Measurements from ENCODE around the gene APOBEC3H. TPM values are rescaled to one million over a fixed set of nuclear protein-coding genes. Genes with fewer than 3 reads are reported as not detected.

APOBEC3H gene
- total and polyA plus RNA-seq, 4 donors: 0.57 to 1.2 TPM; not detected in 2

- H3K27me3 ChIP-seq (ENCODE audit: control insufficient read depth in 3 of 3, insufficient read depth in 3 of 3, low read length in 2 of 3): peaks cover 0 to 27% (median 20%) of the 10 kb centered on the region in 3 donors
- no peak for DNase-seq
- peaks cover 0 to 14% (median 0%) of the 10 kb centered on the region in 5 donors for H3K4me1 ChIP-seq (ENCODE audit: control insufficient read depth in 5 of 5, insufficient read depth in 5 of 5, low read length in 5 of 5)
Measured at GRCh38 chr22:39151329-39151975, 54.4 kb downstream of the APOBEC3H start.

GRCh38 chr22:39152024-39152510 lies 55.0 kb downstream of the APOBEC3H start:
- peak overlapping the region; percentile 90 to 92 for H3K27ac ChIP-seq (ENCODE audit: low read depth in 1 of 2, low read length in 1 of 2)
- ATAC-seq (ENCODE audit: insufficient read depth, low FRiP score) (no peak), DNase-seq (no peak)
- WGBS, 2 donors: 8 to 14% methylated on average over 38 to 44 of the region's 44 CpGs
- peaks cover 0 to 5% (median 0%) of the 10 kb centered on the region in 4 donors for H3K36me3 ChIP-seq (ENCODE audit: control insufficient read depth in 4 of 4, insufficient read depth in 4 of 4, low read length in 4 of 4)
- H3K9me3 ChIP-seq (ENCODE audit: control insufficient read depth in 4 of 4, insufficient read depth in 3 of 4, low read length in 3 of 4): no peaks in the 10 kb centered on the region
- H3K27me3 ChIP-seq (ENCODE audit: control insufficient read depth in 3 of 3, insufficient read depth in 3 of 3, low read length in 2 of 3): peaks cover 0 to 29% (median 21%) of the 10 kb centered on the region in 3 donors
- H3K9ac ChIP-seq (ENCODE audit: insufficient read depth in 1 of 2, low read length in 2 of 2): peak overlapping the region in 1 of 2 donors; percentile 55
- peaks cover 0 to 14% (median 0%) of the 10 kb centered on the region in 5 donors for H3K4me1 ChIP-seq (ENCODE audit: control insufficient read depth in 5 of 5, insufficient read depth in 5 of 5, low read length in 5 of 5)
- TF ChIP-seq CTCF (IDR thresholded peaks at IDR 0.05; ENCODE audit: control extremely low read depth, extremely low read depth): no peak
- H3K4me3 ChIP-seq: peak overlapping the region; percentile 72

More at GRCh38 chr22:39151329-39151975, 54.4 kb downstream of the APOBEC3H start:
- Histone ChIP-seq H3K27ac (ENCODE audit: low read depth in 1 of 2, low read length in 1 of 2) (peak overlapping the region in 1 of 2 donors; percentile 90), H3K9ac (ENCODE audit: insufficient read depth in 1 of 2, low read length in 2 of 2) (peak overlapping the region in 1 of 2 donors; percentile 55), H3K9me3 (ENCODE audit: control insufficient read depth in 4 of 4, insufficient read depth in 3 of 4, low read length in 3 of 4) (no peaks in the 10 kb centered on the region), H3K4me3 (peak overlapping the region; percentile 72), H3K36me3 (ENCODE audit: control insufficient read depth in 4 of 4, insufficient read depth in 4 of 4, low read length in 4 of 4) (peaks cover 0 to 5% (median 0%) of the 10 kb centered on the region in 4 donors)
- ATAC-seq (ENCODE audit: insufficient read depth, low FRiP score): no peak
- TF ChIP-seq CTCF (IDR thresholded peaks at IDR 0.05; ENCODE audit: control extremely low read depth, extremely low read depth): no peak
- WGBS, 2 donors: 52 to 66% methylated on average over 15 to 16 of the region's 16 CpGs

GRCh38 chr22:39152511-39153219 lies 55.6 kb downstream of the APOBEC3H start, which contains the start of gene CBX7:
Gene CBX7, minus strand, starts transcription at chr22:39152680. Its CDS starts 236 bp downstream, at chr22:39152444.
- peak within 1 kb of the TSS; percentile 72 for H3K4me3 ChIP-seq
- DNase-seq (peak; percentile 87 to 93 (median 91)), ATAC-seq (ENCODE audit: insufficient read depth, low FRiP score) (peak; percentile 97)
- H3K27me3 ChIP-seq (ENCODE audit: control insufficient read depth in 3 of 3, insufficient read depth in 3 of 3, low read length in 2 of 3): peaks cover 0 to 30% (median 21%) of the 10 kb centered on the region in 3 donors
- WGBS, 2 donors: 0 to 1% methylated on average over 66 to 98 of the region's 98 CpGs
- TF ChIP-seq CTCF (IDR thresholded peaks at IDR 0.05; ENCODE audit: control extremely low read depth, extremely low read depth): no peak
- H3K36me3 ChIP-seq (ENCODE audit: control insufficient read depth in 4 of 4, insufficient read depth in 4 of 4, low read length in 4 of 4): peaks cover 0 to 5% (median 0%) of the 10 kb centered on the region in 4 donors
- peak within 1 kb of the TSS; percentile 96 for H3K27ac ChIP-seq (ENCODE audit: low read depth in 1 of 2, low read length in 1 of 2)
- peak within 1 kb of the TSS in 1 of 2 donors; percentile 65 for H3K9ac ChIP-seq (ENCODE audit: insufficient read depth in 1 of 2, low read length in 2 of 2)
- H3K4me1 ChIP-seq (ENCODE audit: control insufficient read depth in 5 of 5, insufficient read depth in 5 of 5, low read length in 5 of 5): peaks cover 0 to 14% (median 0%) of the 10 kb centered on the region in 5 donors
- no peaks in the 10 kb centered on the region for H3K9me3 ChIP-seq (ENCODE audit: control insufficient read depth in 4 of 4, insufficient read depth in 3 of 4, low read length in 3 of 4)
